Transverse colon (tissue), 4 donors: ENCODE results near the gene ZKSCAN4.

Experiments
- CTCF ChIP-seq, 5 experiments: fragments of 200-600 bp in 3 of 5; fragments of 450-650 bp in 2 of 5; sonication (generic) in 3 of 5; IDR thresholded peaks; 1 replicate in 2 of 5; 2 replicates in 3 of 5; pipeline ENCODE4 v1.5.1; 2016 to 2017; ENCODE audit warnings: antibody characterized with exemption in 5 of 5, inconsistent platforms in 3 of 5, mild to moderate bottlenecking in 2 of 5, moderate library complexity in 1 of 5
- POLR2AphosphoS5 ChIP-seq, 3 donors: sonication (generic); formaldehyde crosslinking; IDR thresholded peaks; one replicate each; pipeline ENCODE4 v1.6.1; 2016; ENCODE audit warnings: antibody characterized with exemption in 3 of 3

GRCh38 chr6:28203201-28203600 lies 48.9 kb downstream of the ZKSCAN4 start:
- TF ChIP-seq POLR2AphosphoS5 (IDR thresholded peaks at IDR 0.05) (no peak), CTCF (IDR thresholded peaks at IDR 0.05) (no peak)
